GM12891 (cell line): Measurements from ENCODE around the gene FGF10.

Experiments
- POLR2A ChIP-seq: IDR thresholded peaks from 2 replicates; pipeline ENCODE4 v1.6.1; 2011; ENCODE audit warnings: low read depth, low read length, control low read depth
- POLR2AphosphoS5 ChIP-seq: IDR thresholded peaks from 2 replicates; pipeline ENCODE4 v1.6.1; 2011; ENCODE audit warnings: low read depth, low read length, control low read depth
- POU2F2 ChIP-seq: IDR thresholded peaks from 2 replicates; pipeline ENCODE4 v1.6.1; 2011; ENCODE audit warnings: low read depth, mild to moderate bottlenecking, control low read depth, low read length, moderate library complexity
- SPI1 ChIP-seq: IDR thresholded peaks from 2 replicates; pipeline ENCODE4 v1.6.1; 2011; ENCODE audit warnings: low read depth, low read length, control low read depth
- TAF1 ChIP-seq: IDR thresholded peaks from 2 replicates; pipeline ENCODE4 v1.6.1; 2011; ENCODE audit warnings: low read depth, low read length, control low read depth

- TF ChIP-seq POLR2AphosphoS5 (no peak), POLR2A (no peak), TAF1 (no peak), POU2F2 (no peak), SPI1 (no peak)
Measured at GRCh38 chr5:44332285-44332971, 56.8 kb downstream of the FGF10 start.
